Tongue (tissue), 2 donors: ENCODE measurements around the gene NOMO2. TPM values are rescaled to one million over a fixed set of nuclear protein-coding genes. Genes with fewer than 3 reads are reported as not detected.
"Not testable (repeated sequence)": the region's sequence is repeated elsewhere in the genome, so short reads cannot be mapped to it uniquely, and the experiment has no call there.

Experiments
- DNase-seq: peaks from one replicate; pipeline ENCODE4 v3.0.0-alpha.2; 2015
- total RNA-seq: library from RNA; depleted of rRNA; stranded (reverse); fragments of >200 nt; gene quantifications from one replicate; pipeline ENCODE4 v1.2.3, GENCODE V29; 2014

The NOMO2 gene
- total RNA-seq, 1 donor from 2014 or later: 56.1 TPM

- DNase-seq: not testable (repeated sequence)
Observed at GRCh38 chr16:18575298-18575917, 13.5 kb upstream of the NOMO2 start.

GRCh38 chr16:18573887-18574286, 12.0 kb upstream of the NOMO2 start:
- DNase-seq: not testable (repeated sequence)

- DNase-seq: not testable (repeated sequence)
Observed at GRCh38 chr16:18572973-18573372, 11.1 kb upstream of the NOMO2 start.

- not testable (repeated sequence) for DNase-seq
Observed at GRCh38 chr16:18571307-18571850, 9.5 kb upstream of the NOMO2 start.

GRCh38 chr16:18570529-18571306, 8.8 kb upstream of the NOMO2 start:
- DNase-seq: not testable (repeated sequence)

- not testable (repeated sequence) for DNase-seq
Observed at GRCh38 chr16:18560416-18561220, 1.3 kb downstream of the NOMO2 start.

- not testable (repeated sequence) for DNase-seq
Observed at GRCh38 chr16:18553671-18554070, 8.2 kb downstream of the NOMO2 start.

- not testable (repeated sequence) for DNase-seq
Observed at GRCh38 chr16:18547382-18547781, 14.5 kb downstream of the NOMO2 start.

GRCh38 chr16:18546853-18547252, 15.0 kb downstream of the NOMO2 start:
- not testable (repeated sequence) for DNase-seq

GRCh38 chr16:18544232-18545081, 17.4 kb downstream of the NOMO2 start:
- not testable (repeated sequence) for DNase-seq

GRCh38 chr16:18541912-18542311, 20.0 kb downstream of the NOMO2 start:
- not testable (repeated sequence) for DNase-seq

- DNase-seq: not testable (repeated sequence)
Observed at GRCh38 chr16:18537004-18537403, 24.9 kb downstream of the NOMO2 start.

GRCh38 chr16:18535519-18536168, 26.3 kb downstream of the NOMO2 start:
- DNase-seq: not testable (repeated sequence)

- DNase-seq: not testable (repeated sequence)
Observed at GRCh38 chr16:18534308-18534707, 27.6 kb downstream of the NOMO2 start.

- not testable (repeated sequence) for DNase-seq
Observed at GRCh38 chr16:18531323-18531722, 30.6 kb downstream of the NOMO2 start.

GRCh38 chr16:18530329-18530728, 31.6 kb downstream of the NOMO2 start:
- not testable (repeated sequence) for DNase-seq

- DNase-seq: not testable (repeated sequence)
Observed at GRCh38 chr16:18526547-18526946, 35.4 kb downstream of the NOMO2 start.

GRCh38 chr16:18525882-18526482, 35.9 kb downstream of the NOMO2 start:
- DNase-seq: not testable (repeated sequence)

- DNase-seq: not testable (repeated sequence)
Observed at GRCh38 chr16:18522637-18523036, 39.3 kb downstream of the NOMO2 start.

- not testable (repeated sequence) for DNase-seq
Observed at GRCh38 chr16:18521445-18522181, 40.3 kb downstream of the NOMO2 start.
